Esophagus squamous epithelium (tissue), 4 donors: Measurements from ENCODE around the gene DCAF8.

Experiments used
- CTCF ChIP-seq, 6 experiments: fragments of 450-650 bp in 4 of 6; fragments of 200-600 bp in 2 of 6; sonication (generic) in 2 of 6; IDR thresholded peaks; one replicate each; pipeline ENCODE4 v1.5.1; 2016 to 2019; ENCODE audit warnings: antibody characterized with exemption in 6 of 6, mild to moderate bottlenecking in 4 of 6, moderate library complexity in 4 of 6
- POLR2A ChIP-seq, 4 donors: fragments of 450-650 bp; IDR thresholded peaks; one replicate each; pipeline ENCODE4 v1.6.1; 2017; ENCODE audit warnings: antibody characterized with exemption in 4 of 4, mild to moderate bottlenecking in 4 of 4, moderate library complexity in 3 of 4

GRCh38 chr1:160192234-160192633, 70.1 kb downstream of the DCAF8 start:
- TF ChIP-seq CTCF (IDR thresholded peaks at IDR 0.05), result no peak
- TF ChIP-seq POLR2A (IDR thresholded peaks at IDR 0.05), result no peak
